H9 (cell line): ENCODE results near the gene GNB1L. TPM values are rescaled to one million over a fixed set of nuclear protein-coding genes. Genes with fewer than 3 reads are reported as not detected.

ENCODE experiments used
- DNase-seq: peaks from one replicate; pipeline ENCODE4 v3.0.0-alpha.2; 2017
- H2AFZ ChIP-seq: one replicate; pipeline ENCODE4 v1.6.1; 2013; ENCODE audit warnings: mild to moderate bottlenecking, low read length, control low read depth, moderate library complexity
- H2AK5ac ChIP-seq: 2 replicates; pipeline ENCODE4 v1.6.1; 2013; ENCODE audit warnings: low read length, control low read depth, mixed read lengths; ENCODE audit not compliant: insufficient read length
- H2BK120ac ChIP-seq: one replicate; pipeline ENCODE4 v1.6.1; 2013; ENCODE audit warnings: low read depth, mild to moderate bottlenecking, low read length, control low read depth, inconsistent platforms; ENCODE audit not compliant: poor library complexity, severe bottlenecking
- H2BK12ac ChIP-seq: 2 replicates; pipeline ENCODE4 v1.6.1; 2013; ENCODE audit warnings: low read length, control low read depth, mixed read lengths, low read depth; ENCODE audit not compliant: insufficient read length
- H2BK15ac ChIP-seq: 2 replicates; pipeline ENCODE4 v1.6.1; 2013; ENCODE audit warnings: low read depth, low read length, control low read depth
- H2BK20ac ChIP-seq: one replicate; pipeline ENCODE4 v1.6.1; 2013; ENCODE audit warnings: low read depth, mild to moderate bottlenecking, low read length, control low read depth, inconsistent platforms; ENCODE audit not compliant: poor library complexity, severe bottlenecking
- H2BK5ac ChIP-seq: 2 replicates; pipeline ENCODE4 v1.6.1; 2013; ENCODE audit warnings: low read length, control low read depth, mixed read lengths; ENCODE audit not compliant: insufficient read length
- H3K14ac ChIP-seq: 2 replicates; pipeline ENCODE4 v1.6.1; 2013; ENCODE audit warnings: low read length, control low read depth; ENCODE audit not compliant: insufficient read depth
- H3K18ac ChIP-seq: 2 replicates; pipeline ENCODE4 v1.6.1; 2013; ENCODE audit warnings: low read depth, mild to moderate bottlenecking, mixed read lengths, low read length, control low read depth; ENCODE audit not compliant: insufficient read length
- H3K23ac ChIP-seq: 2 replicates; pipeline ENCODE4 v1.6.1; 2013; ENCODE audit warnings: low read length, control low read depth, mixed read lengths, low read depth; ENCODE audit not compliant: insufficient read length
- H3K23me2 ChIP-seq: 2 replicates; pipeline ENCODE4 v1.6.1; 2013; ENCODE audit warnings: low read depth, mild to moderate bottlenecking, mixed read lengths, low read length, control low read depth; ENCODE audit not compliant: insufficient read length, poor library complexity, severe bottlenecking
- H3K27ac ChIP-seq: 2 replicates; pipeline ENCODE4 v1.5.1; 2013; ENCODE audit warnings: low read length, control low read depth, mixed read lengths, low read depth; ENCODE audit not compliant: insufficient read length
- H3K27me3 ChIP-seq: 2 replicates; pipeline ENCODE4 v1.6.1; 2013; ENCODE audit warnings: low read length, control low read depth, inconsistent platforms; ENCODE audit not compliant: insufficient read depth
- H3K4ac ChIP-seq: 2 replicates; pipeline ENCODE4 v1.6.1; 2013; ENCODE audit warnings: low read depth, mild to moderate bottlenecking, control low read depth, inconsistent platforms, low read length, moderate library complexity
- H3K4me1 ChIP-seq: 2 replicates; pipeline ENCODE4 v1.6.1; 2013; ENCODE audit warnings: low read length, control low read depth, inconsistent platforms; ENCODE audit not compliant: insufficient read depth
- H3K4me2 ChIP-seq: 2 replicates; pipeline ENCODE4 v1.6.1; 2013; ENCODE audit warnings: low read length, control low read depth, mixed read lengths; ENCODE audit not compliant: insufficient read length, insufficient read depth
- H3K56ac ChIP-seq: 2 replicates; pipeline ENCODE4 v1.6.1; 2013; ENCODE audit warnings: low read depth, mild to moderate bottlenecking, mixed read lengths, low read length, control low read depth; ENCODE audit not compliant: insufficient read length
- H3K79me1 ChIP-seq: 2 replicates; pipeline ENCODE4 v1.6.1; 2013; ENCODE audit warnings: low read depth, mild to moderate bottlenecking, moderate library complexity, low read length, control low read depth, inconsistent platforms; ENCODE audit not compliant: insufficient read depth, poor library complexity, severe bottlenecking
- H3K79me2 ChIP-seq: 2 replicates; pipeline ENCODE4 v1.6.1; 2013; ENCODE audit warnings: low read length, control low read depth, inconsistent platforms; ENCODE audit not compliant: insufficient read depth
- H3K9ac ChIP-seq: 2 replicates; pipeline ENCODE4 v1.6.1; 2013; ENCODE audit warnings: low read length, control low read depth, mixed read lengths; ENCODE audit not compliant: insufficient read length; ENCODE audit errors: extremely low read depth
- H3K9me3 ChIP-seq: one replicate; pipeline ENCODE4 v1.6.1; 2013; ENCODE audit warnings: low read depth, low read length, inconsistent platforms; ENCODE audit not compliant: control insufficient read depth
- H3T11ph ChIP-seq: one replicate; pipeline ENCODE4 v1.6.1; 2013; ENCODE audit warnings: mild to moderate bottlenecking, low read length, control low read depth, inconsistent platforms
- H4K20me1 ChIP-seq: one replicate; pipeline ENCODE4 v1.6.1; 2013; ENCODE audit not compliant: control insufficient read depth, insufficient read length, insufficient read depth
- H4K5ac ChIP-seq: 2 replicates; pipeline ENCODE4 v1.6.1; 2013; ENCODE audit warnings: low read depth, mild to moderate bottlenecking, mixed read lengths, low read length, control low read depth; ENCODE audit not compliant: insufficient read length
- H4K8ac ChIP-seq: replicated peaks from 2 replicates; pipeline ENCODE4 v1.6.1; 2013; ENCODE audit warnings: low read length, control low read depth, mixed read lengths, low read depth; ENCODE audit not compliant: insufficient read length
- H4K91ac ChIP-seq: 2 replicates; pipeline ENCODE4 v1.6.1; 2013; ENCODE audit warnings: low read depth, mild to moderate bottlenecking, moderate library complexity, mixed read lengths, low read length, control low read depth; ENCODE audit not compliant: insufficient read length
- H3K27ac Mint-ChIP-seq, 3 experiments: 2 replicates in 2 of 3; 3 replicates in 1 of 3; pipeline ENCODE4 v1.8.0; 2020 to 2021; ENCODE audit warnings: mixed read lengths in 3 of 3, mild to moderate bottlenecking in 1 of 3, moderate library complexity in 1 of 3
- H3K27me3 Mint-ChIP-seq: 2 replicates; pipeline ENCODE4 v1.8.0; 2021; ENCODE audit warnings: low read depth, mild to moderate bottlenecking, moderate library complexity, mixed read lengths
- H3K36me3 Mint-ChIP-seq, 3 experiments: 2 replicates in 2 of 3; 3 replicates in 1 of 3; pipeline ENCODE4 v1.8.0; 2020 to 2021; ENCODE audit warnings: low read depth in 3 of 3, mixed read lengths in 3 of 3; ENCODE audit not compliant: insufficient read depth in 1 of 3
- H3K4me1 Mint-ChIP-seq, 2 experiments: 2 replicates each; pipeline ENCODE4 v1.8.0; 2020; ENCODE audit warnings: mixed read lengths in 2 of 2
- H3K4me3 Mint-ChIP-seq, 2 experiments: 2 replicates in 1 of 2; 3 replicates in 1 of 2; pipeline ENCODE4 v1.8.0; 2020 to 2021; ENCODE audit warnings: mild to moderate bottlenecking in 2 of 2, mixed read lengths in 2 of 2, moderate library complexity in 1 of 2
- H3K9me3 Mint-ChIP-seq, 2 experiments: 2 replicates in 1 of 2; 3 replicates in 1 of 2; pipeline ENCODE4 v1.8.0; 2020; ENCODE audit warnings: mild to moderate bottlenecking in 2 of 2, mixed read lengths in 2 of 2, moderate library complexity in 1 of 2
- CTCF ChIP-seq: fragments of 200-600 bp; sonication (generic); conservative IDR thresholded peaks from 3 replicates; pipeline ENCODE4 v1.8.0; 2021; ENCODE audit warnings: antibody characterized with exemption, mild to moderate bottlenecking
- WGBS: extraction: QIAGEN DNeasy Blood & Tissue Kit; methylation state at CpG from one replicate; pipeline ENCODE4 v1.1.7; 2013; ENCODE audit warnings: missing lambda C conversion rate, low lambda C conversion rate, mixed read lengths; ENCODE audit not compliant: insufficient read length; ENCODE audit errors: extremely low coverage; 5-methylcytosine and 5-hydroxymethylcytosine counted together
- total RNA-seq: library from RNA; stranded (reverse); gene quantifications from 2 replicates; pipeline ENCODE4 v1.2.1, GENCODE V29; 2021

GNB1L gene
- total RNA-seq, 1 experiment from 2014 or later, result 22.4 TPM

DNA sequence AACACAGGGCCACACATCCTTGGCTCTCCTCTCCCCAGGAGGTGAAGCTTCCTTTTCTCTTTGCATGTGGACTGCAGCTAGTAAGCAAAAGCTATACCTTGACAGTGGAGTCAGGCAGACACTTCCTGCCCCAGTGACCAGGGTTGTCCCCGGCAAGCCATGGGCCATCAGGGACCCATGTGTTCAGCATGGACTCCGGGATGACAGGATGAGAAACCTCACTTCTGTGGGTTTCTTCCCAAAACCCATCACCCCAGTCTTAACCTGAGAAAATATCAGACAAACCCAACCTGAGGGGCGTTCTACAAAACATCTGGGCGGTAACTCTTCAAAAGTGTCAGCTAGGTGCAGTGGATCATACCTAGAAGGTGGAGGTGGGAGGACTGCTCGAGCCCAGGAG is 40.2 kb downstream of the GNB1L start:
- H3K79me1 ChIP-seq, result no peaks in the 10 kb centered on the region
- no CpG with 5 or more reads among the region's 5 CpGs for WGBS
- no peak overlapping the region for H2BK15ac ChIP-seq
- H3T11ph ChIP-seq, result no peak overlapping the region
- no peak overlapping the region for H2AK5ac ChIP-seq
- H4K20me1 ChIP-seq, result no peaks in the 10 kb centered on the region
- no peak overlapping the region for H2BK120ac ChIP-seq
- H3K27ac ChIP-seq, result no peak overlapping the region
- H3K9ac ChIP-seq, result no peak overlapping the region
- H3K79me2 ChIP-seq, result no peaks in the 10 kb centered on the region
- H4K91ac ChIP-seq, result no peak overlapping the region
- H2BK12ac ChIP-seq, result no peak overlapping the region
- no peak overlapping the region for H3K14ac ChIP-seq
- no peak overlapping the region for H4K8ac ChIP-seq
- no peaks in the 10 kb centered on the region for H3K27me3 ChIP-seq
- H3K23ac ChIP-seq, result no peak overlapping the region
- H3K4me2 ChIP-seq, result no peak overlapping the region
- no peak for TF ChIP-seq CTCF
- H4K5ac ChIP-seq, result no peak overlapping the region
- Mint-ChIP-seq H3K9me3 (no peaks in the 10 kb centered on the region), H3K27me3 (no peaks in the 10 kb centered on the region), H3K4me1 (peaks cover 0 to 7% of the 10 kb centered on the region in 2 experiments; a peak in 1 of 4 replicates), H3K4me3 (no peak overlapping the region), H3K36me3 (peaks cover 0 to 13% (median 0%) of the 10 kb centered on the region in 3 experiments; a peak in 3 of 7 replicates), H3K27ac (peak overlapping the region in 1 of 3 experiments; percentile 46; a peak in 2 of 7 replicates)
- H3K4ac ChIP-seq, result no peak overlapping the region
- no peak overlapping the region for H2BK20ac ChIP-seq
- H3K9me3 ChIP-seq, result no peaks in the 10 kb centered on the region
- no peak overlapping the region for H3K18ac ChIP-seq
- H2AFZ ChIP-seq, result no peak overlapping the region
- H3K23me2 ChIP-seq, result no peaks in the 10 kb centered on the region
- DNase-seq, result no peak
- no peak overlapping the region for H2BK5ac ChIP-seq
- H3K56ac ChIP-seq, result no peak overlapping the region
- H3K4me1 ChIP-seq, result no peaks in the 10 kb centered on the region
